ENCODE measurements around the gene H1-8.
"Not testable (repeated sequence)": the region's sequence is repeated elsewhere in the genome, so short reads cannot be mapped to it uniquely, and the experiment has no call there.

Gene H1-8

DNA sequence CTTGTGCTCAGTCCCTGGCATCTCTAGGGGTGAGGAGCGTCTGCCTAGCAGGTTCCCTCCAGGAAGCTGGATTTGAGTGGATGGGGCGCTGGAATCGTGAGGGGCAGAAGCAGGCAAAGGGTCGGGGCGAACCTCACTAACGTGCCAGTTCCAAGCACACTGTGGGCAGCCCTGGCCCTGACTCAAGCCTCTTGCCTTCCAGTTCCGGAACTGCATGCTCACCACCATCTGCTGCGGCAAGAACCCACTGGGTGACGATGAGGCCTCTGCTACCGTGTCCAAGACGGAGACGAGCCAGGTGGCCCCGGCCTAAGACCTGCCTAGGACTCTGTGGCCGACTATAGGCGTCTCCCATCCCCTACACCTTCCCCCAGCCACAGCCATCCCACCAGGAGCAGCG is 9.6 kb upstream of the H1-8 start:
- no peak for ATAC-seq

DNA sequence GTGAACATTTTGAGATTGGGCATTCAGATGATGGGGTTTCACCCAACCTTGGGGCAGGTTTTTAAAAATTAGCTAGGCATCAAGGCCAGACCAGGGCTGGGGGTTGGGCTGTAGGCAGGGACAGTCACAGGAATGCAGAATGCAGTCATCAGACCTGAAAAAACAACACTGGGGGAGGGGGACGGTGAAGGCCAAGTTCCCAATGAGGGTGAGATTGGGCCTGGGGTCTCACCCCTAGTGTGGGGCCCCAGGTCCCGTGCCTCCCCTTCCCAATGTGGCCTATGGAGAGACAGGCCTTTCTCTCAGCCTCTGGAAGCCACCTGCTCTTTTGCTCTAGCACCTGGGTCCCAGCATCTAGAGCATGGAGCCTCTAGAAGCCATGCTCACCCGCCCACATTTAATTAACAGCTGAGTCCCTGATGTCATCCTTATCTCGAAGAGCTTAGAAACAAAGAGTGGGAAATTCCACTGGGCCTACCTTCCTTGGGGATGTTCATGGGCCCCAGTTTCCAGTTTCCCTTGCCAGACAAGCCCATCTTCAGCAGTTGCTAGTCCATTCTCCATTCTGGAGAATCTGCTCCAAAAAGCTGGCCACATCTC is 8.4 kb upstream of the H1-8 start:
- ATAC-seq (no peak), DNase-seq (no peak)

More for the DNA sequence above, 9.6 kb upstream of the H1-8 start:
- no peak for DNase-seq

DNA sequence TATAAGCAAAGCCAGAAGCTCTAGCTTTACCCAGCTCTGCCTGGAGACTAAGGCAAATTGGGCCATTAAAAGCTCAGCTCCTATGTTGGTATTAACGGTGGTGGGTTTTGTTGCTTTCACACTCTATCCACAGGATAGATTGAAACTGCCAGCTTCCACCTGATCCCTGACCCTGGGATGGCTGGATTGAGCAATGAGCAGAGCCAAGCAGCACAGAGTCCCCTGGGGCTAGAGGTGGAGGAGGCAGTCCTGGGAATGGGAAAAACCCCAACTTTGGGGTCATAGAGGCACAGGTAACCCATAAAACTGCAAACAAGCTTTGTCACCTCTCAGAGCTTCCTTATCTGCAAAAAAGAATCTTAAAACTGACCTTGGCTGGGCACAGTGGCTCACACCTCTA is 7.9 kb upstream of the H1-8 start:
- ATAC-seq: no peak
- DNase-seq: no peak

- no peak for ATAC-seq
- DNase-seq: no peak
Measured at GRCh38 chr3:129536374-129536667, 6.7 kb upstream of the H1-8 start.

DNA sequence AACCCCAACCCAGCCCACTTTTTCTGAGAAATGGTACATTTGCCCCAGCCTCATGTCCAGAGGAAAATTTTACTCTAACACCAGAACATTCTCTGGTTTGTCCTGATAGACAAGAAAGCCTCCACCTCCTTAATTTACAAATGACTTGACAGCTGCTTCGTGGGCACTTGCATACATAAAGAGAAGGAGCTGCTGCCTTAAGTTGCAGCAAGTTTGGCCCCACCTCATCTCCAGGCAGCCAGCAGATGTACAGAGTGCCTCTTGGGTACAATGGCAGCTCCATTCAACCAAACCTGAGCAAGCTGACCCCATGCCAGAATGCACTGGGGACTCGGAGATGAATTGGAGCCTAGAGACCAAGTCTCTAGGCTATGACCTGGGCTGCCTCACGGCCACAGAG is 6.2 kb upstream of the H1-8 start:
- no peak for ATAC-seq
- DNase-seq: no peak

DNA sequence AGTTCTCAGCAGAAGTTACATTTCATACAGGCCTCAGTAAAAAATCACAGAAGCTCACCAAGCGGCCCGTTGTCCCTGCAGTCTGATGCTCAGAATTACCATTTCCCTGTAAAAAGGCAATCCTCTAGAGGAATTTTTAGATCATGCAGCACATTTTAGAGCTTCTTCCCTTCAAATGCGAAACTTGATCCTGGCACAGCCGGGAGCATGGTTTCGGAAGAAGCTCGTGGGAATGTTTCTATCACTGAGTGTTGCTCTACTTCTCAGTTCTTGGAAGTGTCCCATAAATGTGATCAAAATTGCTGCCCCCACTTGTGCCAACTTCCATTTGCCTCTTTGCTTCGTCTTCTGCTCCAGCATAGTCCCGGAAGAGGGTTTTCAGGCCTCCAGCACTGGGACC is 3.8 kb upstream of the H1-8 start:
- ATAC-seq: no peak
- DNase-seq: no peak

GRCh38 chr3:129540776-129541516 is 2.0 kb upstream of the H1-8 start:
- DNase-seq: no peak
- ATAC-seq: no peak

DNA sequence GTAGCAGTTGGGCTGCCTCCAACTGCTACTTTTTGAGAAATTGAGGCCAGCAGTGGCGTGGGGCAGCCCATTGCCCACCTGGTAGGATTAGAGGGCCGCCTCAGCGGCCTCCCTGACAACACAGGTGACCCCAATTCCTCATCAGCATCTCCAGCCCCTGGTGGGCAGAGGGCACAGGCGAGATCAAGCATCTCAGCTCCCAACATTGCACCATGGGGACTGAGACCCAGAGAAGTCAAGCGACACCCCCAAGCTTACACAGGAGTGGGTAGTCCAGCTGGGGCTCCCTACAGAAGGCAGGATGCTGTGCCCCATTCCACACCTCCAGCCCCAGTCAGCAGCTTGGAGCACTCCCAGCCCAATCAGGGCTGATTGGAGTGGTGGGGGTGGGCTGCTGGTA is 228 bp upstream of the H1-8 start:
- no peak for DNase-seq
- no peak for ATAC-seq

- no peak for ATAC-seq
- no peak for DNase-seq
Measured at GRCh38 chr3:129543999-129544398, 1.0 kb downstream of the H1-8 start.

DNA sequence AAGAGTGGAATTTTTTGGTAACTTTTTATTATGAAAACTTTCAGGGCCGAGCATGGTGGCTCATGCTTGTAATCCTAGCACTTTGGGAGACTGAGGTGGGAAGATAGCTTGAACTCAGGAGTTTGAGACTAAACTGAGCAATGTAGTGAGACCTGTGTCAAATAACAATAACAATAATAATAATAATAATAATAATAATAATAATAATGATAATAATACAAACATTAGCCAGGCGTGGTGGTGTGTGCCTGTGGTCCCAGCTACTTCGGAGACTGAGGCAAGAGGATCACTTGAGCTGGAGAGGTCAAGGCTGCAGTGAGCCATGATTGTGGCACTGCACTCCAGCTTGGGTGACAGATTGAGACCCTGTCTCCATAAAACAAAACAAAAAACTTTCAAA is 3.0 kb downstream of the H1-8 start:
- DNase-seq, ATAC-seq: not testable (repeated sequence)

DNA sequence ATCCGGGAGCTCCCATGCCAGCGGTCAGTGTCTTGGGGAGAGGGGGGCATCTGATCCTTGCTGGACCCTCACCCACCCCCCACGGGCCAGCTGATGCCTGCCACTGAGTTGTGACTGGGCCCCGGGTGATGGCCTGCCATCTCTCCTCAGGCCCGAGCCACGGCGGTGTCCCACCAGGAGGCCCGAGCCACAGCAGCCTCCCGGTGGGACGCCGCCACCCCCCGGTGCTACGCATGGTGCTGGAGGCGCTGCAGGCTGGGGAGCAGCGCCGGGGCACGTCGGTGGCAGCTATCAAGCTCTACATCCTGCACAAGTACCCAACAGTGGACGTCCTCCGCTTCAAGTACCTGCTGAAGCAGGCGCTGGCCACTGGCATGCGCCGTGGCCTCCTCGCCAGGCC is 4.3 kb downstream of the H1-8 start:
- DNase-seq (no peak), ATAC-seq (no peak)

GRCh38 chr3:129548104-129548965 is 5.4 kb downstream of the H1-8 start:
- no peak for DNase-seq
- ATAC-seq: no peak

DNA sequence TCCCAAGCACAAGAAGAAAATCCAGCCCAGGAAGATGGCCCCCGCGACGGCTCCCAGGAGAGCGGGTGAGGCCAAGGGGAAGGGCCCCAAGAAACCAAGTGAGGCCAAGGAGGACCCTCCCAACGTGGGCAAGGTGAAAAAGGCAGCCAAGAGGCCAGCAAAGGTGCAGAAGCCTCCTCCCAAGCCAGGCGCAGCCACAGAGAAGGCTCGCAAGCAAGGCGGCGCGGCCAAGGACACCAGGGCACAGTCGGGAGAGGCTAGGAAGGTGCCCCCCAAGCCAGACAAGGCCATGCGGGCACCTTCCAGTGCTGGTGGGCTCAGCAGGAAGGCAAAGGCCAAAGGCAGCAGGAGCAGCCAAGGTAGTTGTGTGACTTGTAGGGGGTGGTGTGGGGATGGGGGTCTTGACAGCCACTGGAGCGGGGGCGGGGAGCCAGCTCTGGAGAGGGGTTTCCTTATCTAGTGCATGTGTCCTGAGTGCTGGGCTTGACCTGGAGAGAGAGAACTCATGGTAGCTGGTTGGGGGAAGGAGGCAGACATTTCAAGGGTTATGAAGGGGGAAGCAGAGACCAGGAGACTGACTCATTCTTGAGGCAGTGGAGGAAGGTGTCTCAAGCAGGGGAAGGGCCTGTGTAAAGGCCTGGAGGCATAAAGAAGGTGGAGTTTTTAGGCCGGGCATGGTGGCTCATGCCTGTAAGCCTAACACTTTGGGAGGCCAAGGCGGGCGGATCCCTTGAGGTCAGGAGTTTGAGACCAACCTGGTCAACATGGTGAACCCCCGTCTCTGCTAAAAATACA is 6.2 kb downstream of the H1-8 start:
- ATAC-seq (no peak), DNase-seq (no peak)

DNA sequence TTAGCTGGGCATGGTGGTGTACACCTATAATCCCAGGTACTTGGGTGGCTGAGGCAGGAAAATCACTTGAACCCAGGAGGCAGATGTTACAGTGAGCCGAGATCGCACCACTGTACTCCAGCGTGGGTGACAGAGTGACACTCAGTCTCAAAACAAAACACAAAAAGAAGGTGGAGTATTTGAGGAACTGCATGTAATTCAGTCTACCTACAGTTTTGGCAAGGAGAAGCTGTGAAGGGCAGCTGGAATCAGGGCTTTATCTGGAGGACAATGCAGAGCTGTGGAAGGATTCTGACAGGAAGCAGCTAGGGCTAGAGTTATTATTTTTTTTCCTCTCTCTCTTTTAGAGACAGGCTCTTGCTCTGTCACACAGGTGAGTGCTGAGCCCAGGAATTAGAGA is 6.8 kb downstream of the H1-8 start:
- ATAC-seq (no peak), DNase-seq (no peak)

GRCh38 chr3:129552287-129553050 is 9.5 kb downstream of the H1-8 start:
- ATAC-seq: no peak
- DNase-seq: no peak

GRCh38 chr3:129553171-129553570 is 10.2 kb downstream of the H1-8 start:
- ATAC-seq: no peak
- no peak for DNase-seq

DNA sequence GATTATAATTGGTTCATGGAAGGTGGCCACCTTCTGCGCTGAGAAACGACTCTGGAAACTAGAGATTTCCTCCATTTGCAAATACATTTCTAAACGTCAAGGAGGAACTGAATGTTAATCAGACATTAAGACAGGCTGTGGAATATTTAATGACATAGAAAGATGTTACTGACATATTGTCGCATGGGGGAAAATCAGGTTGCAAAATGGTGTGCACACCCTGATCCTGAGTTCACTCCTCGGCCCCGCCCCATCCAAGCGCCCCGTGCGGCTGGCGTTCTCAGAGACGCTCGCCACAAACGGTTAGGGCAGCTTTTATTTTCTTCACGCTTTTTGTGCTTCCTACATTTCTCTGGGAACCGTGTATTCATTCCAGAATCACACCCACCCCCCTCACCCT is 10.7 kb downstream of the H1-8 start:
- no peak for ATAC-seq
- DNase-seq: peak; percentile 22

DNA sequence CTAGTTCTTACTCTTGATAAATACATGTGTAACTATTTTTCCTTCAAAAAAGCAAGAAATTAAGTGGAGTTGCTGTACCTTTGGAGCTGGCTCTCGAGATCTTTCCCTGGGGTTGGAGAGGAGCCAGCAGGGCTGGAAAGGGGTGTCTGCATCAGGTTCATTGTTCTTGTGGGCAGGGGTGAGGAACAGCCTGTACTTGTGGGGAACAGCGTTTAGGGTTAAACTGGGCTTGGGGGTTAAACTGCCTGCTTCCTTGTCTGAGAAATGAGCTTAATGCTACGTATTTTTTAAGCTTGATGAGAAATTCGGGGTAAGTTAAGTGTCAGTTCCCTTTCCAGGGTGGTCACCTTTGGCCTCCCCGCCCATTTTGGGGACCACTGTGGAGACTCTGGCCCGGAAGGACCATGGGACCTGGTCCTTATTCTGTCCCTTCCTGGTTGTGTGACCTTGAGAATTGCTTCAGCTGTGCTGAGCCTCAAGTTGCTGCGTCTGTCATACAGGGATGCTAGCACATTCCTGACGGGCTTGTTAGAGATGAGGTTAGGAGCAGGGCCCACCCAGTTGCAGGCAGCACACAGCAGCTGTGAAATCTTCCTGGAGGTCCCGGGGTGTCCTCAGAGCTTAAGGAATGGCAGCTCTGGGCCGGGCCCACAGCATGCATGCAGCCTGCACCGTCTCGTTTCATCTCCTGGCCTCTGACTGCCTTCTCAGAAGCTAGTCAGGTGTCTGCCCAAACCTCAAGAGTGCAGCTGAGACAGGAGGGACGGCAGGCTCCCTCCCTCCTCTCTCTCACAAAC is 11.6 kb downstream of the H1-8 start:
- no peak for ATAC-seq

DNA sequence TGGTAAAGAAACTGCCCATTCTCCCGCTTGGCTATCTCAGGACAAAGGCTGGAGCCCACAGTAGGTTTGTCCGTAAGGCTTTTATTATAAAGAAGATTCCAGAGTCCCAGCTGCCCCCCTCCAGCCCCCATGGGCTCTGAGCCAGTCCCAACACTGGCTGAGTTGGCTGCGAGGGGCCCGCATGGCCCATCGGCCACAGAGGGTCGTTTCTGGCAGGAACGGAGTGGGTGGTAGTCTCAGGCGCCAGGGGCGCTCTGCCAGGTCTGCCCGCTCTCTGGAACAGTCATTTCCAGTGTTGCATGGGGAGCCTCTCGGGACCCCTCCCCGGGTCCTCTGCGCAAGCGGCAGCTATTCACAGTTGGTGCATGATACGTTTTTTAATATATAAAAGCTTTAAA is 12.2 kb downstream of the H1-8 start:
- no peak for ATAC-seq

More for the DNA sequence above, 11.6 kb downstream of the H1-8 start:
- no peak for DNase-seq

DNA sequence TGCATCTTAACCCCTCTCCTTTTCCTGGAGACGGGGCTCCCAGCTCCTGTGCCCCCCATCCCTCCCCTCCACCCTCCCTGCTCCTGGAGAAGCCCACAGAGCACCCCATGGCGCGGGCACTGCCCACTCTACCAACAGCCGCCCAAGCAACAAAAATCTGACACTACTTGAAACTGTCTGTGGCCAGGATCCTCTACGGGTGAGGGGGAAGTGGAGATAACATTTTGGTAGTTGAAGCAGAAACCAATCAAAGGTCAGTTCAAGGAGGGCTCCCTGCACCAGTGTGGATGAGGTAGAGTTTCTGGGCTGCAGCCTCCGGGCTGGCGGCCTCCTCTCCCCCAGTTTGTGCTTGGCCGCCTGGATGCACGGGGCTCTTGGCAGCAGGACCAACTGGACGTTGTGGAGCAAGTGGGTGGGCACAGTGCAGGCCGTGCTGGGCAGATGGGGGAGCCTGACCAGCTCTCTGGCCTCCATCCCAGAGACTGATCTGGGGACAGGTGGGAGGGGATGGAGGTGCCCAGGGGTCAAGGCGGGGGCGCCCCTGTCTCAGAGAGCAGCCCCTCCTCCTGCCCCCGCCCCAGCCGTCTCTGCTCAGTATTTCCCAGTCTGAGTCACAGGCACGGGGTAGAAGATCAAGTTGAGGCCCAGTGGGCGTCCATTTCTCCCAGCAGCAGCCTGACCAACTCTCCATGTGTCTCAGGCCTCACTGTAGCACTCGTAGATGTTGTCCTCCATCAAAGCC is 12.8 kb downstream of the H1-8 start:
- DNase-seq: no peak
- ATAC-seq: no peak

More for the DNA sequence above, 12.2 kb downstream of the H1-8 start:
- no peak for DNase-seq
